Endothelial cell of umbilical vein (primary cell): ENCODE measurements around the gene PNMA6F. TPM values are rescaled to one million over a fixed set of nuclear protein-coding genes. Genes with fewer than 3 reads are reported as not detected.

Experiments used
- BruUV-seq: library from RNA; stranded (reverse); fragments of 400-500 nt; replicated peaks from 2 replicates; lab custom pipeline; 2021; lab: Mats Ljungman, UMichigan
- CTCF ChIA-PET: fragments of 300-600, 350-600 bp; sonication (Branson Sonifier 250); formaldehyde crosslinking; loops from one replicate; lab custom pipeline; 2021; ENCODE audit warnings: antibody characterized with exemption, inconsistent platforms; lab: Charles Lee
- POLR2A ChIA-PET: fragments of 300-600, 350-600 bp; sonication (Branson Sonifier 250); formaldehyde crosslinking; loops from one replicate; lab custom pipeline; 2021; ENCODE audit warnings: antibody characterized with exemption, inconsistent platforms; lab: Charles Lee
- DNase-seq: peaks from one replicate; pipeline ENCODE4 v3.0.0-alpha.2; 2011; ENCODE audit warnings: low read depth, low spot score
- FAIRE-seq: peaks from 2 replicates; lab custom pipeline; 2011; peaks lifted over from hg19 to GRCh38; lab: Jason Lieb, UNC
- H2AFZ ChIP-seq: 2 replicates; pipeline ENCODE4 v1.6.0; 2012; ENCODE audit warnings: low read depth, low read length, control low read depth, inconsistent platforms
- H3K27ac ChIP-seq: 2 replicates; pipeline ENCODE4 v1.5.1; 2011; ENCODE audit warnings: low read depth, mild to moderate bottlenecking, control low read depth, low read length, moderate library complexity; ENCODE audit not compliant: insufficient read depth
- H3K27me3 ChIP-seq, 2 experiments: 2 replicates each; pipeline versions ENCODE4 v1.6.0 to v1.6.1; 2011; ENCODE audit warnings: low read length in 2 of 2, mixed read lengths in 1 of 2; ENCODE audit not compliant: control insufficient read depth in 2 of 2, insufficient read depth in 2 of 2
- H3K36me3 ChIP-seq, 2 experiments: 2 replicates in 1 of 2; 3 replicates in 1 of 2; pipeline ENCODE4 v1.5.1; 2011; ENCODE audit warnings: low read length in 2 of 2, mild to moderate bottlenecking in 1 of 2, moderate library complexity in 1 of 2; ENCODE audit not compliant: control insufficient read depth in 2 of 2, insufficient read depth in 2 of 2; ENCODE audit errors: extremely low read depth in 1 of 2
- H3K4me1 ChIP-seq: 3 replicates; pipeline ENCODE4 v1.5.1; 2011; ENCODE audit warnings: mild to moderate bottlenecking, low read length; ENCODE audit not compliant: control insufficient read depth, insufficient read depth; ENCODE audit errors: extremely low read depth
- H3K4me2 ChIP-seq: 2 replicates; pipeline ENCODE4 v1.6.1; 2011; ENCODE audit warnings: low read length, control low read depth, mixed read lengths; ENCODE audit not compliant: insufficient read depth
- H3K4me3 ChIP-seq, 3 experiments: fragments of 200-600 bp in 1 of 3; sonication (generic), shearing (Covaris generic) in 1 of 3; replicated peaks in 1 of 3; 2 replicates each; pipeline ENCODE4 v1.5.1; 2011 to 2016; ENCODE audit warnings: control low read depth in 3 of 3, low read length in 3 of 3, mild to moderate bottlenecking in 2 of 3, inconsistent platforms in 1 of 3, low read depth in 1 of 3, moderate library complexity in 1 of 3; ENCODE audit not compliant: insufficient read depth in 1 of 3
- H3K79me2 ChIP-seq: 2 replicates; pipeline ENCODE4 v1.6.0; 2012; ENCODE audit warnings: low read length, inconsistent platforms; ENCODE audit not compliant: control insufficient read depth, insufficient read depth
- H3K9ac ChIP-seq: replicated peaks from 2 replicates; pipeline ENCODE3; 2011; ENCODE audit warnings: low read length, control low read depth; ENCODE audit not compliant: insufficient read depth; ENCODE audit errors: extremely low read depth
- H3K9me1 ChIP-seq: replicated peaks from 3 replicates; pipeline ENCODE4 v1.6.0; 2011; ENCODE audit warnings: mild to moderate bottlenecking, low read length; ENCODE audit not compliant: control insufficient read depth, insufficient read depth; ENCODE audit errors: extremely low read depth
- H3K9me3 ChIP-seq: replicated peaks from 2 replicates; pipeline ENCODE4 v1.5.1; 2012; ENCODE audit warnings: low read length, inconsistent platforms; ENCODE audit not compliant: control insufficient read depth, insufficient read depth
- H4K20me1 ChIP-seq: replicated peaks from 2 replicates; pipeline ENCODE3; 2011; ENCODE audit warnings: mild to moderate bottlenecking, low read length; ENCODE audit not compliant: control insufficient read depth, insufficient read depth; ENCODE audit errors: extremely low read depth
- EZH2 ChIP-seq: IDR thresholded peaks from 2 replicates; pipeline ENCODE4 v1.6.1; 2012; ENCODE audit warnings: borderline replicate concordance, low read depth, mild to moderate bottlenecking, moderate library complexity, low read length, inconsistent platforms; ENCODE audit not compliant: severe bottlenecking
- FOS ChIP-seq: IDR thresholded peaks from 2 replicates; pipeline ENCODE4 v1.6.1; 2011; ENCODE audit warnings: mild to moderate bottlenecking, low read length, moderate library complexity, borderline replicate concordance; ENCODE audit not compliant: insufficient read depth
- GATA2 ChIP-seq: IDR thresholded peaks from 2 replicates; pipeline ENCODE4 v1.7.0; 2011; ENCODE audit warnings: low read depth, mild to moderate bottlenecking, moderate library complexity, mixed read lengths, low read length; ENCODE audit not compliant: insufficient read length, insufficient read depth
- JUN ChIP-seq: IDR thresholded peaks from 2 replicates; pipeline ENCODE4 v1.6.1; 2011; ENCODE audit warnings: borderline replicate concordance, low read depth; ENCODE audit not compliant: insufficient read length, insufficient read depth
- MYC ChIP-seq: IDR thresholded peaks from one replicate; pipeline ENCODE4 v1.6.1; 2011; ENCODE audit warnings: mild to moderate bottlenecking, low read depth, low read length
- POLR2A ChIP-seq: IDR thresholded peaks from 2 replicates; pipeline ENCODE4 v1.6.1; 2012; ENCODE audit warnings: low read depth, mild to moderate bottlenecking, control low read depth, low read length
- POLR2AphosphoS5 ChIP-seq: IDR thresholded peaks from 2 replicates; pipeline ENCODE4 v1.6.1; 2012; ENCODE audit warnings: low read depth, mild to moderate bottlenecking, control low read depth, low read length, moderate library complexity; ENCODE audit not compliant: insufficient read depth
- dilution Hi-C: fragments of 300-500 bp; cut with MboI; formaldehyde crosslinking; loops from one replicate; pipeline ENCODE4 v1.15.0; 2019; ENCODE audit warnings: low sequenced_read_pairs; ENCODE audit not compliant: extremely low pct_ligation_motif_present
- intact Hi-C: fragments of 100-400 bp; cut with micrococcal nuclease; formaldehyde crosslinking; loops from one replicate; pipeline ENCODE4 v1.10.0; 2022
- polyA plus RNA-seq, 4 experiments: library from polyadenylated mRNA; depleted of rRNA in 3 of 4; stranded (reverse) in 3 of 4; unstranded in 1 of 4; fragments of >200 nt; gene quantifications; 2 replicates each; pipeline versions ENCODE4 v1.2.1 to v1.2.3, GENCODE V29; 2011 to 2012; ENCODE audit warnings: missing spikeins in 1 of 4
- total RNA-seq: library from RNA; stranded (reverse); gene quantifications from 2 replicates; pipeline ENCODE4 v1.2.3, GENCODE V29; 2021
- TF ChIP-seq, protein P1 (sequence below), 2 donors: IDR thresholded peaks; 1 replicate in 1 of 2; 2 replicates in 1 of 2; pipeline ENCODE4 v1.5.1; 2011; ENCODE audit warnings: low read length in 2 of 2, mild to moderate bottlenecking in 2 of 2, moderate library complexity in 2 of 2, control low read depth in 1 of 2, inconsistent platforms in 1 of 2, low read depth in 1 of 2; ENCODE audit not compliant: insufficient read depth in 1 of 2; ENCODE audit errors: extremely low read depth in 1 of 2
- TF ChIP-seq, protein P2 (sequence below): IDR thresholded peaks from 2 replicates; pipeline ENCODE4 v1.6.1; 2011; ENCODE audit not compliant: insufficient read depth, insufficient read length

PNMA6F gene
- total and polyA plus RNA-seq, 2 donors (not counting 3 experiments of a cell fraction or from before 2014, with no cell fraction given): not detected

DNA sequence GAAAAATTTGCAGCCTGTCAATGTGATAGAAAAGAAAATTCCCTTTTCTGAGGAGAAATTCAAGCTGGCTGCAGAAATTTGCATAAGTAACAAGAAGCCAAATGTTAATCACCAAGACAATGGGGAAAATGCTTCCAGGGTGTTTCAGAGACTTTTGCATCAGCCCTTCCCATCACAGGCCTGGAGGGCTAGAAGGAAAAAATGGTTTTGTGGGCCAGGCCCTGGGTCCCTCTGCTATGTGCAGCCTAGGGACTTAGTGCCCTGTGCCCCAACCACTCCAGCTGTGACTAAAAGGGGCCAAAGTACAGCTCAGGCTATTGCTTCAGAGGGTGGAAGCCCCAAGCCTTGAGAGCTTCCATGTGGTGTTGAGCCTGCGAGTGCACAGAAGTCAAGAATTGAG, 36.3 kb upstream of the PNMA6F start:
- CTCF ChIA-PET: no interaction called here
- POLR2A ChIA-PET: no interaction called here
- H3K27me3 ChIP-seq: no peaks in the 10 kb centered on the region
- H3K79me2 ChIP-seq: no peaks in the 10 kb centered on the region
- H3K36me3 ChIP-seq: no peaks in the 10 kb centered on the region
- H3K27ac ChIP-seq: no peak overlapping the region
- no peak for FAIRE-seq
- no peaks in the 10 kb centered on the region for H3K9me1 ChIP-seq
- intact Hi-C loops: no loop called here
- H3K4me2 ChIP-seq: no peak overlapping the region
- no peak overlapping the region for H3K9ac ChIP-seq
- H2AFZ ChIP-seq: no peak overlapping the region
- no peaks in the 10 kb centered on the region for H3K4me1 ChIP-seq
- no peak for TF ChIP-seq FOS
- TF ChIP-seq, protein P1, sequence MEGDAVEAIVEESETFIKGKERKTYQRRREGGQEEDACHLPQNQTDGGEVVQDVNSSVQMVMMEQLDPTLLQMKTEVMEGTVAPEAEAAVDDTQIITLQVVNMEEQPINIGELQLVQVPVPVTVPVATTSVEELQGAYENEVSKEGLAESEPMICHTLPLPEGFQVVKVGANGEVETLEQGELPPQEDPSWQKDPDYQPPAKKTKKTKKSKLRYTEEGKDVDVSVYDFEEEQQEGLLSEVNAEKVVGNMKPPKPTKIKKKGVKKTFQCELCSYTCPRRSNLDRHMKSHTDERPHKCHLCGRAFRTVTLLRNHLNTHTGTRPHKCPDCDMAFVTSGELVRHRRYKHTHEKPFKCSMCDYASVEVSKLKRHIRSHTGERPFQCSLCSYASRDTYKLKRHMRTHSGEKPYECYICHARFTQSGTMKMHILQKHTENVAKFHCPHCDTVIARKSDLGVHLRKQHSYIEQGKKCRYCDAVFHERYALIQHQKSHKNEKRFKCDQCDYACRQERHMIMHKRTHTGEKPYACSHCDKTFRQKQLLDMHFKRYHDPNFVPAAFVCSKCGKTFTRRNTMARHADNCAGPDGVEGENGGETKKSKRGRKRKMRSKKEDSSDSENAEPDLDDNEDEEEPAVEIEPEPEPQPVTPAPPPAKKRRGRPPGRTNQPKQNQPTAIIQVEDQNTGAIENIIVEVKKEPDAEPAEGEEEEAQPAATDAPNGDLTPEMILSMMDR (IDR thresholded peaks at IDR 0.05; ENCODE audit: extremely low read depth in 1 of 2, insufficient read depth in 1 of 2, low read depth in 1 of 2, low read length in 2 of 2): no peak
- no peak for TF ChIP-seq MYC
- no peak for TF ChIP-seq EZH2
- no peak for TF ChIP-seq GATA2
- TF ChIP-seq POLR2A: no peak
- TF ChIP-seq POLR2AphosphoS5: no peak
- TF ChIP-seq, protein P2, sequence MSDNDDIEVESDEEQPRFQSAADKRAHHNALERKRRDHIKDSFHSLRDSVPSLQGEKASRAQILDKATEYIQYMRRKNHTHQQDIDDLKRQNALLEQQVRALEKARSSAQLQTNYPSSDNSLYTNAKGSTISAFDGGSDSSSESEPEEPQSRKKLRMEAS: no peak
- TF ChIP-seq JUN: no peak
- no peak for DNase-seq
- H3K9me3 ChIP-seq: no peaks in the 10 kb centered on the region
- no peak overlapping the region for H3K4me3 ChIP-seq
- dilution Hi-C loops: no loop called here
- no TSS peak for BruUV-seq
- H4K20me1 ChIP-seq: no peaks in the 10 kb centered on the region
